Inflammatory macrophage (primary cell): ENCODE data around the gene SPANXB1.
"Not testable (repeated sequence)": the region's sequence is repeated elsewhere in the genome, so short reads cannot be mapped to it uniquely, and the experiment has no call there.

Source experiments
- DNase-seq, 2 donors: peaks; one replicate each; pipeline ENCODE4 v3.0.0-alpha.2; 2020 to 2022
- total RNA-seq, 18 experiments: gene quantifications; one replicate each; lab custom pipeline; 2026; ENCODE audit warnings: mixed read lengths in 6 of 18, inconsistent platforms in 2 of 18; lab: John Stamatoyannopoulos, UW

Gene SPANXB1, protein sequence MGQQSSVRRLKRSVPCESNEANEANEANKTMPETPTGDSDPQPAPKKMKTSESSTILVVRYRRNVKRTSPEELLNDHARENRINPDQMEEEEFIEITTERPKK
- total RNA-seq, result 0 to 0.03 (median 0) reads per million in 18 experiments

GRCh38 chrX:141002568-141002967 is at the start of gene SPANXB1:
Gene SPANXB1 (plus strand): TSS chrX:141002594. CDS start chrX:141002694, 100 bp downstream.
- not testable (repeated sequence) for DNase-seq

DNA sequence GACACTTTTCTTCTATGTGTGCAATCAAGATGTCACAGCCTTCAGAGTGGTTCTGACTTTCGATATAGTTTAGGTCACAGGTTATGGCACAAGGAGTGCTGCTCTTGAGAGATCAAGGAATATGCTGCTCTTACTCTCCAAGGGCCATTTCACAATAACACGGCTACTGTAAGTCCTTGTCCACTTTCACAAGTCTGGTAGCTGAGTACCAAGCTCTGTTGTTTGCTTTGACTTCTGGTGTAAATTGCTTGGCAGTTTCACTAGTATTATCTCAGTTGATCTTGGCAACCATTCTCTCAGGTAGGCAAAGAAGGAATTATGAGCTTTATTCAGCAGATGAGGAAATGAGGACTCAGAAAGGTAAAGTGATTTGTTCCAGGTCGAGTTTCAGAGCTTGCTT is 35.4 kb upstream of the SPANXB1 start:
- DNase-seq, result no peak

- DNase-seq, result no peak
These were observed 31.1 kb upstream of the SPANXB1 start for GRCh38 chrX:140971099-140971795.

GRCh38 chrX:140975472-140975871 is 26.9 kb upstream of the SPANXB1 start:
- DNase-seq, result no peak

DNA sequence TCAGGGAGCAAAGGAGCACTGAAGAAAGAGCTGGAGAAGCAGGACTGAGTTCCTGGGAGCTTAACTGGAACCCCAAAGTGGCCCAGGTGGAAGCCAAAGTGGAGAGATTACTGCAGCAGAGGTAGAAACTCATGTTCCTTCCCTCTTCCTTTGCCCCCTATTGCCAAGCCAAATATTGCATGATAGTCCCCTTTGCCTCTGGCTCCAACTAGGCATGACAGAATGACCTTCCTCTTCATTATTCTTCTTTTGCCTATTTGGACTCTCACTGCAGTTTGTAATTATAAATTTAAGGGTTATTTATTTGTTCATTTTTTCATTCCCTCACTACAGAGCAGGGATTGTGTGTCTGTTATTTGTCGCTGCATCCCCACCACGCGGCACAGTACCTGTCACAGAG is 22.1 kb upstream of the SPANXB1 start:
- no peak for DNase-seq

GRCh38 chrX:140983730-140984129 is 18.7 kb upstream of the SPANXB1 start:
- DNase-seq, result no peak

DNA sequence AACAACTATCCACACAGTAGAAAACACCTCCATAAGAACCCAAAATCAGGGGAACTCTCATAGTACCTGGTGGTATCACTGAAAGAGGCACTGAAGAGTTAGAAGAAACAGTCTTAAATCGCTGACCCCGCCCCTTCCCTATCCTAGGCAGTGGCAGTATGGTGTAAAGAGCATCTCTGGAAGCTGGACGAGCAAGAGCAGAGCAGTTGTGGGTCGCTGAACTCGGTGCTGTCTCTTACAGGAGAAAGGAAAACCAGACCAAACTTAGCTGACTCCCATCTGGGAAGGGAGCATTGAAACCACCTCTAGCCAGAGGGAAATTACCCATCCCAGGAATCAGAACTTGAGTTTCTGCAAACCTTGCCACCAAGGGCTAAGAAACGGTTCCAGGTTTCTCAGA is 2.8 kb downstream of the SPANXB1 start:
- not testable (repeated sequence) for DNase-seq

DNA sequence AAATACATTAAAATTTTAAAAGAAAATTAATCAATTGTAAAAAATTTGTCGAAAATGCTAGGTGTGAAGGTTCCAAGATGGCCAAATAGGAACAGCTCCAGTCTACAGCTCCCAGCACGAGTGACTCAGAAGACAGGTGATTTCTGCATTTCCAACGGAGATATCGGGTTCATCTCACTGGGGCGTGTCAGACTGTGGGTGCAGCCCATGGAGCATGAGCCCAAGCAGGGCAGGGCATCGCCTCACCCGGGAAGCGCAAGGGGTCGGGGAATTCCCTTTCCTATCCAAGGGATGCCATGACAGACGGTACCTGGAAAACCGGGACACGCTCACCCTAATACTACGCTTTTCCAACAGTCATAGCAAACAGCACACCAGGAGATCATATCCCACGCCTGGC is 41.9 kb downstream of the SPANXB1 start:
- DNase-seq, result not testable (repeated sequence)

- not testable (repeated sequence) for DNase-seq
These were observed 47.5 kb downstream of the SPANXB1 start for GRCh38 chrX:141049878-141050277.

DNA sequence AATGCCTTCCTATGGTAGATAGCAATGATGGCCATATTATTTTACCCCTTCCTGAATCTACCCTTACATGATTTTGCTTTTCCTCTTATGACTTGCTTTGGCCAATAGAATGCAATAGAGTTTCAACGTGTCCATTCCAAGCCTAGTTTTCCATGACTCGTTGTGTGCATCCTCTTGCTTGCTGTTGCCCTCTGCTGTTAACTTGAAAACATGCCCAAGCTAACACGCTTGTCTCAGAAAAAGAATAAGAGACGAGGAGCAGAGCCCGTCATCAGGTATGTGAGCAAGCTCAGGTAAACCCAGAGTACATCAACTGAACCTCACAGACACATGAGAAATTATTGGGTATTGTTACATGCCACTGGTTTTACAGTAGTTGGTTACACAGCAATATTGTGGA is 49.7 kb downstream of the SPANXB1 start:
- DNase-seq, result not testable (repeated sequence)
